ENCODE data around the gene SLC15A1.

SLC15A1 gene

GRCh38 chr13:98690348-98691022 lies 62.0 kb downstream of the SLC15A1 start:
- DNase-seq = no peak

- no peak for DNase-seq
These were observed 63.0 kb downstream of the SLC15A1 start for GRCh38 chr13:98689347-98689968.

GRCh38 chr13:98688373-98688772 lies 64.1 kb downstream of the SLC15A1 start:
- DNase-seq = no peak

GRCh38 chr13:98687319-98687718 lies 65.2 kb downstream of the SLC15A1 start:
- DNase-seq = no peak

GRCh38 chr13:98686270-98686669 lies 66.2 kb downstream of the SLC15A1 start:
- DNase-seq = no peak

- DNase-seq = no peak
These were observed 67.3 kb downstream of the SLC15A1 start for GRCh38 chr13:98685146-98685545.

GRCh38 chr13:98681049-98681448 lies 71.4 kb downstream of the SLC15A1 start:
- DNase-seq = no peak

GRCh38 chr13:98678741-98679140 lies 73.7 kb downstream of the SLC15A1 start:
- DNase-seq = no peak

GRCh38 chr13:98677398-98677797 lies 75.1 kb downstream of the SLC15A1 start:
- DNase-seq = no peak

GRCh38 chr13:98676239-98676638 lies 76.2 kb downstream of the SLC15A1 start:
- no peak for DNase-seq

- DNase-seq = no peak
These were observed 76.6 kb downstream of the SLC15A1 start for GRCh38 chr13:98675837-98676236.

GRCh38 chr13:98675066-98675465 lies 77.4 kb downstream of the SLC15A1 start:
- DNase-seq = no peak

- DNase-seq = no peak
These were observed 79.4 kb downstream of the SLC15A1 start for GRCh38 chr13:98672947-98673613.

- DNase-seq = no peak
These were observed 84.3 kb downstream of the SLC15A1 start for GRCh38 chr13:98668155-98668554.

GRCh38 chr13:98665638-98665995 lies 86.9 kb downstream of the SLC15A1 start:
- DNase-seq = no peak

- DNase-seq = no peak
These were observed 87.4 kb downstream of the SLC15A1 start for GRCh38 chr13:98664924-98665637.

GRCh38 chr13:98664510-98664909 lies 88.0 kb downstream of the SLC15A1 start:
- DNase-seq = no peak

GRCh38 chr13:98664047-98664446 lies 88.4 kb downstream of the SLC15A1 start:
- no peak for DNase-seq

GRCh38 chr13:98658131-98658530 lies 94.3 kb downstream of the SLC15A1 start:
- no peak for DNase-seq

GRCh38 chr13:98657506-98658085 lies 94.9 kb downstream of the SLC15A1 start:
- DNase-seq = no peak

- DNase-seq = no peak
These were observed 96.2 kb downstream of the SLC15A1 start for GRCh38 chr13:98656223-98656622.

- peak; percentile 28 for DNase-seq
These were observed 98.9 kb downstream of the SLC15A1 start for GRCh38 chr13:98653463-98653985.

Measured in GF-D8 (cell line).